NT2/D1 (cell line): Measurements from ENCODE around the gene LMX1B.

Experiments used
- SUZ12 ChIP-seq: IDR thresholded peaks from 2 replicates; pipeline ENCODE4 v1.6.1; 2011; ENCODE audit not compliant: insufficient read length, insufficient read depth; ENCODE audit errors: extremely low read depth
- YY1 ChIP-seq: IDR thresholded peaks from 2 replicates; pipeline ENCODE4 v1.6.1; 2011; ENCODE audit not compliant: insufficient read length, insufficient read depth
- ZNF274 ChIP-seq: IDR thresholded peaks from 2 replicates; pipeline ENCODE4 v1.6.1; 2011; ENCODE audit warnings: mild to moderate bottlenecking, low read depth, low read length

DNA sequence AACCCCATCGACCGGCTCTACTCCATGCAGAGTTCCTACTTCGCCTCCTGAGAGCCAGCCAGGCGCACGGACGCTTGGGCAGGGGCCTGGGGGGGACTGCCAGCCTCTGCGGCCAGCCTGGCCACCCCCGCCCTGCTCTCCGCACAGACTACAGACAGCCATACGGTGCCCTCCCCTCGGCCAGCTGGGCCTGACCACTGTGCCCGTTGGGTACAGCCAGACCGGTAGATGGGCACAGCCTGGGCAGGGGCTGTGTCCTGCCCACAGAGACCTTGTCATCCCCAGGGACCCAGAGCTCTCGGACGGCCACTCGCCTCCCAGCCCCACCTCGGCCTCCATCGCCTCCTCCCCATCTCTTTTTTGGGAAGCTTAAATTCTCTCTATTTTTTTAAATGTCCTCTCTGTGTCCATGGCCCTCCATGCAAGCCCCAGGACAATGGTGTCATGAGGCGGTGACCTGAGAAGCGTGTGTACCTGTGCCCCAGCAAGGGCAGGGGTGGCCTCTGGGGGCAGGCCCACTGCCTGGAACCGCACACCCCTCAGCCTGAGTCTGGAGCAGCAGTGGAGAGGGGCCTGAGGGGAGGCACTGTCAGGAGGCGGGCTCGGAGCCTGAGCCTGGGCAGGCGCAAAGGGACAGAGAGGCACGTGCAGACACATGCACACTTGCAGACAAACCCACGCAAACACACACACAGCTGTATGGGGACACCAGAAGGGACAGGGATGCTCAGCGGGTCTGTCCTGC, 82.8 kb downstream of the LMX1B start:
- TF ChIP-seq ZNF274 (no peak), SUZ12 (no peak), YY1 (no peak)
